ENCODE data around the gene SKI.
A peak's percentile ranks its signal among the peaks of the same experiment; 100 is the strongest.

Gene SKI

GRCh38 chr1:2298685-2299084 lies 70.6 kb downstream of the SKI start:
- no peak for DNase-seq

DNA sequence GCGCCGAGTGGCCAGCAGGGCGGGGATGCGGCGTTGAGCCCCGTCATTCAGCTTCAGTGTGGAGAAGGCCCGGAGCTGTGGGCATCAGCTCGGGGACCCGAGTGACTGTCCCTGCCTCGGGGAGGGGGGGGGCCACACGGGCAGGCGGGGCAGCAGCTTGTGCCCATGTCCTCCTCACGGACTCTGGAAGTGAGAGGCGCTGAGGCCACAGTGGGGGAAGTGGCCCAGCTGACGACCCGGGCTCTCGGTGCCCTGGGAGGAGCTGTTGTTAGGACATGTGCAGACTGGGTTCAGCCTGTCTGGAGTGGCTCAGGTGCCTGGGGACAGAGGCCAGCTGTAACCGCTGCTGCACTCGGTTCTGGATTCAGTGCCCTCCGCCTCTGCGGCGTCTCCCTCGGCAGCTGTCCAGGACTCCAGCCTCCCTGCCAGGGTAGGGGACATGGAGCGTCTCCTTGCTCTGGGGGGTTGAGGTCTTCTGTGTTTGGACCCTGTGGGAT lies 71.1 kb downstream of the SKI start:
- no peak for DNase-seq

- DNase-seq: no peak
These were observed 72.1 kb downstream of the SKI start for GRCh38 chr1:2300004-2300771.

GRCh38 chr1:2300851-2301606 lies 72.9 kb downstream of the SKI start:
- DNase-seq: no peak

GRCh38 chr1:2301607-2302291 lies 73.6 kb downstream of the SKI start:
- DNase-seq: no peak

DNA sequence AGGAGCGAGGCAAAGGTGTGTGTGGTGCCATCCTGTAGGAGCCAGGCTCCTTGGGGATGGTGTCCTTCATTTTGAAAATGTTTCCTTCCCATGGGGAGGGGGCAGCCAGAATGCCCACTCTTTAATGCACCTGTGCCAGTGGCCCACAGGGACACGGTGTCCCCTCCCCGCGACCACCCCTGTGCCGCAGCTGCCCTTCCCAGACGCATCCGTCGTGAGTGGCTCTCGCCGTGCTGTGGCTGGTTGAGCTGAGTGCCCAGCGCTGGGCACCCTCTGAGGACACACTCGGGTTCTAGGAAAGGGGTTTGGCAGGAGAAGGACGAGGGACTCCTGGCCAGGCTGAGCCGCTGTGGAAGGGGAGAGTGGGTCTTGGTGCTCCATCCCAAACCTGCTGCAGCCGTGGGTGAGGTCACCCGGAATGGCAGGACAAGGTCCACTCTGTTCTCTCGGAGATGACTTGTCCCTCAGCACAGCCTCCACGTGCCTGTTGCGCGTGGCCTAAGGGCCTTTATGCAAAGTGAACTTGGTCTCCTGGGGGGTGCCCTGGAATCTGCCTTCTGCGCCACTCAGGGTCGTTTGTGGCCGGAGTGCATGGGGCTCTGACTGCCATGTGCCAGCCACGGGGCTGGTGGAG lies 74.3 kb downstream of the SKI start:
- no peak for DNase-seq

- DNase-seq: no peak
These were observed 75.1 kb downstream of the SKI start for GRCh38 chr1:2303016-2303775.

- DNase-seq: no peak
These were observed 75.7 kb downstream of the SKI start for GRCh38 chr1:2303781-2304180.

DNA sequence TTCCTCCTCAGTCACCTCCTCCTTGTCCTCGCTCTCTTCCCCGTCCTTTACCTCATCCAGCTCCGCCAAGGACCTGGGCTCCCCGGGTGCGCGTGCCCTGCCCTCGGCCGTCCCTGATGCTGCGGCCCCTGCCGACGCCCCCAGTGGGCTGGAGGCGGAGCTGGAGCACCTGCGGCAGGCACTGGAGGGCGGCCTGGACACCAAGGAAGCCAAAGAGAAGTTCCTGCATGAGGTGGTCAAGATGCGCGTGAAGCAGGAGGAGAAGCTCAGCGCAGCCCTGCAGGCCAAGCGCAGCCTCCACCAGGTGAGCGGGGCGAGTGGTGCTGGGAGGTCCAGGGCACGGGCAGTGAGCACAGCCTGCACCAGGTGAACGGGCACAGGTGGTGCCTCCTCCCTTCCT lies 76.2 kb downstream of the SKI start:
- DNase-seq: no peak

- DNase-seq: no peak
These were observed 77.0 kb downstream of the SKI start for GRCh38 chr1:2304921-2305681.

GRCh38 chr1:2306151-2306978 lies 78.2 kb downstream of the SKI start:
- no peak for DNase-seq

- no peak for DNase-seq
These were observed 79.0 kb downstream of the SKI start for GRCh38 chr1:2307064-2307605.

GRCh38 chr1:2307972-2308371 lies 79.9 kb downstream of the SKI start:
- no peak for DNase-seq

DNA sequence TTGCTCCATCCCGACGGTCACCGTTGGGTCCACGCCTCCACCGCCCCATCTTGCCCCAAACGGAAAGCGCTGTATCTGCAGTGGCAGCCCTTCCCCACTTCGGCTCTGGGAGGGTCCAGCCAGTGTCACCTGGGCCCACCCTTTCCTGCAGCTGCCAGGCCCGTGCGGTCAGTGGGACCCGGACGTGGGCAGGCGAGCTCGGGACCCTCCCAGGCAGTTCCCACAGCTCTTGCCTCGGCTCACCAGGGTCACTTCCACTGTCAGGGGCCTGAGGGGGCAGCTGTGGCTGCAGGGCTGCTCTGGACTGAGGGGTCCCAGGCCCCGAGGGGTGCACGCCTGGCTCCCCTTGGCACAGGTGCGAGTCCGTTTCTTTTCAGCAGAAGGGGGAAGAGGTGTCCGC lies 80.7 kb downstream of the SKI start:
- no peak for DNase-seq

- DNase-seq: no peak
These were observed 82.4 kb downstream of the SKI start for GRCh38 chr1:2310332-2311183.

GRCh38 chr1:2311184-2312032 lies 83.3 kb downstream of the SKI start:
- peak; percentile 38 for DNase-seq

GRCh38 chr1:2312160-2312514 lies 84.0 kb downstream of the SKI start:
- DNase-seq: no peak

- DNase-seq: no peak
These were observed 84.6 kb downstream of the SKI start for GRCh38 chr1:2312515-2313301.

Data from DMS 273 treated with DMSO at 0.1 percent for 48 hours (cell line).